Type B pancreatic cell (in vitro differentiated cells): ENCODE data around the gene NT5DC1. TPM values are rescaled to one million over a fixed set of nuclear protein-coding genes. Genes with fewer than 3 reads are reported as not detected.

Experiments used
- DNase-seq: peaks from one replicate; pipeline ENCODE4 v3.0.0; 2021; ENCODE audit warnings: mixed read lengths; ENCODE audit not compliant: unreplicated experiment; ENCODE audit errors: extremely low spot score
- H3K27ac Mint-ChIP-seq: 2 replicates; pipeline ENCODE4 v1.8.0; 2021; ENCODE audit warnings: mild to moderate bottlenecking, mixed read lengths
- H3K27me3 Mint-ChIP-seq: 2 replicates; pipeline ENCODE4 v1.8.0; 2021; ENCODE audit warnings: mixed read lengths
- H3K36me3 Mint-ChIP-seq: 2 replicates; pipeline ENCODE4 v1.8.0; 2021; ENCODE audit warnings: mixed read lengths
- H3K4me1 Mint-ChIP-seq: one replicate; pipeline ENCODE4 v1.8.0; 2021; ENCODE audit warnings: mixed read lengths; ENCODE audit not compliant: unreplicated experiment
- H3K4me3 Mint-ChIP-seq: 2 replicates; pipeline ENCODE4 v1.8.0; 2021; ENCODE audit warnings: mild to moderate bottlenecking, mixed read lengths
- H3K9me3 Mint-ChIP-seq: 2 replicates; pipeline ENCODE4 v1.8.0; 2021; ENCODE audit warnings: mixed read lengths
- CTCF ChIP-seq: fragments of 200-600 bp; sonication (generic); conservative IDR thresholded peaks from 2 replicates; pipeline ENCODE4 v1.5.0; 2021; ENCODE audit warnings: antibody characterized with exemption, mild to moderate bottlenecking
- total RNA-seq: library from RNA; stranded (reverse); gene quantifications from 2 replicates; pipeline ENCODE4 v1.2.1, GENCODE V29; 2021; ENCODE audit warnings: low replicate concordance

Gene NT5DC1
- total RNA-seq, 1 donor from 2014 or later, result 36.7 TPM

- no peaks in the 10 kb centered on the region for H3K27me3 Mint-ChIP-seq
- H3K36me3 Mint-ChIP-seq, result peaks cover 28% of the 10 kb centered on the region
- H3K4me1 Mint-ChIP-seq, result peaks cover 8% of the 10 kb centered on the region
- H3K27ac Mint-ChIP-seq, result no peak overlapping the region
- no peak for DNase-seq
- H3K4me3 Mint-ChIP-seq, result no peak overlapping the region
- TF ChIP-seq CTCF, result no peak
- H3K9me3 Mint-ChIP-seq, result no peaks in the 10 kb centered on the region
Measured at GRCh38 chr6:116256694-116257093, 156.0 kb downstream of the NT5DC1 start.

- no peak overlapping the region for H3K4me3 Mint-ChIP-seq
- no peaks in the 10 kb centered on the region for H3K27me3 Mint-ChIP-seq
- DNase-seq, result no peak
- no peak for TF ChIP-seq CTCF
- H3K27ac Mint-ChIP-seq, result no peak overlapping the region
- H3K4me1 Mint-ChIP-seq, result no peaks in the 10 kb centered on the region
- peaks cover 8% of the 10 kb centered on the region for H3K9me3 Mint-ChIP-seq
- peaks cover 37% of the 10 kb centered on the region for H3K36me3 Mint-ChIP-seq
Measured at GRCh38 chr6:116258520-116258919, 157.9 kb downstream of the NT5DC1 start.

GRCh38 chr6:116263353-116263752 lies 162.7 kb downstream of the NT5DC1 start:
- Mint-ChIP-seq H3K36me3 (peaks cover 48% of the 10 kb centered on the region), H3K9me3 (peaks cover 14% of the 10 kb centered on the region)

GRCh38 chr6:116265041-116265829 lies 164.6 kb downstream of the NT5DC1 start:
- Mint-ChIP-seq H3K9me3 (peaks cover 14% of the 10 kb centered on the region), H3K4me3 (no peak overlapping the region), H3K27ac (no peak overlapping the region), H3K36me3 (peaks cover 40% of the 10 kb centered on the region), H3K4me1 (peaks cover 6% of the 10 kb centered on the region), H3K27me3 (no peaks in the 10 kb centered on the region)
- no peak for DNase-seq
- no peak for TF ChIP-seq CTCF

More at GRCh38 chr6:116263353-116263752, 162.7 kb downstream of the NT5DC1 start:
- TF ChIP-seq CTCF, result no peak
- Mint-ChIP-seq H3K4me1 (peaks cover 1% of the 10 kb centered on the region), H3K27me3 (no peaks in the 10 kb centered on the region), H3K27ac (no peak overlapping the region), H3K4me3 (no peak overlapping the region)
- no peak for DNase-seq

GRCh38 chr6:116266803-116267202 lies 166.2 kb downstream of the NT5DC1 start:
- TF ChIP-seq CTCF, result no peak
- H3K36me3 Mint-ChIP-seq, result peaks cover 28% of the 10 kb centered on the region
- no peak overlapping the region for H3K27ac Mint-ChIP-seq
- peaks cover 14% of the 10 kb centered on the region for H3K9me3 Mint-ChIP-seq
- peaks cover 6% of the 10 kb centered on the region for H3K4me1 Mint-ChIP-seq
- H3K27me3 Mint-ChIP-seq, result no peaks in the 10 kb centered on the region
- no peak overlapping the region for H3K4me3 Mint-ChIP-seq
- no peak for DNase-seq
